RWPE1 (cell line): Measurements from ENCODE around the gene ZNF350.
"Not testable (repeated sequence)": the region's sequence is repeated elsewhere in the genome, so short reads cannot be mapped to it uniquely, and the experiment has no call there.

Experiments
- CTCF ChIA-PET: fragments of 350-600 bp; sonication (Branson Sonifier 250); formaldehyde crosslinking; extraction: SDS; loops from one replicate; lab custom pipeline; 2021; lab: Yijun Ruan, JAX
- POLR2A ChIA-PET: fragments of 400-600 bp; formaldehyde crosslinking; extraction: SDS; loops from one replicate; lab custom pipeline; 2020; ENCODE audit warnings: antibody characterized with exemption; ENCODE audit not compliant: low non-redundant PET; lab: Yijun Ruan, JAX
- DNase-seq: peaks from one replicate; pipeline ENCODE4 v3.0.0; 2012; ENCODE audit warnings: low spot score
- H3K27ac ChIP-seq: fragments of 450-650 bp; 2 replicates; pipeline ENCODE4 v1.5.1; 2017
- CTCF ChIP-seq: fragments of 450-650 bp; conservative IDR thresholded peaks from 2 replicates; pipeline ENCODE4 v1.5.1; 2017; ENCODE audit warnings: low read depth, mild to moderate bottlenecking

ZNF350 gene

GRCh38 chr19:51971624-51972023 is 15.0 kb downstream of the ZNF350 start:
- CTCF ChIA-PET, result no interaction called here
- DNase-seq, result no peak
- no peak overlapping the region for H3K27ac ChIP-seq
- POLR2A ChIA-PET, result no interaction called here
- no peak for TF ChIP-seq CTCF

GRCh38 chr19:51970718-51971117 is 15.9 kb downstream of the ZNF350 start:
- ChIA-PET CTCF (no interaction called here), POLR2A (no interaction called here)
- no peak for TF ChIP-seq CTCF
- no peak for DNase-seq
- H3K27ac ChIP-seq, result no peak overlapping the region

GRCh38 chr19:51965583-51965982 is 21.1 kb downstream of the ZNF350 start:
- TF ChIP-seq CTCF, result no peak
- H3K27ac ChIP-seq, result no peak overlapping the region
- ChIA-PET POLR2A (no interaction called here), CTCF (no interaction called here)
- no peak for DNase-seq

GRCh38 chr19:51960621-51961233 is 25.9 kb downstream of the ZNF350 start:
- H3K27ac ChIP-seq, POLR2A ChIA-PET, DNase-seq, CTCF ChIA-PET: not testable (repeated sequence)

- no peak for TF ChIP-seq CTCF
- H3K27ac ChIP-seq, result no peak overlapping the region
- no peak for DNase-seq
- CTCF ChIA-PET, result interaction anchor here (0.6 kb wide), 1 partner anchor 1913 kb away, joined by 4 read pairs; no protein-coding TSS in a partner anchor
- POLR2A ChIA-PET, result no interaction called here
Observed at GRCh38 chr19:51959791-51960190, 26.8 kb downstream of the ZNF350 start.

- CTCF ChIA-PET, POLR2A ChIA-PET, DNase-seq, H3K27ac ChIP-seq: not testable (repeated sequence)
Observed at GRCh38 chr19:51957846-51958245, 28.8 kb downstream of the ZNF350 start.

GRCh38 chr19:51948975-51949374 is 37.7 kb downstream of the ZNF350 start:
- no peak for DNase-seq
- ChIA-PET POLR2A (no interaction called here), CTCF (no interaction called here)
- no peak for TF ChIP-seq CTCF
- no peak overlapping the region for H3K27ac ChIP-seq

GRCh38 chr19:51946602-51947001 is 40.0 kb downstream of the ZNF350 start:
- ChIA-PET CTCF (no interaction called here), POLR2A (no interaction called here)
- TF ChIP-seq CTCF, result no peak
- no peak overlapping the region for H3K27ac ChIP-seq
- DNase-seq, result no peak
